ENCODE data around the gene ANKRD63.
A peak's percentile ranks its signal among the peaks of the same experiment; 100 is the strongest.

Gene ANKRD63

GRCh38 chr15:40295297-40295696 lies 12.4 kb upstream of the ANKRD63 start:
- DNase-seq, result no peak

- no peak for DNase-seq
These were observed 11.3 kb upstream of the ANKRD63 start for GRCh38 chr15:40293905-40294895.

DNA sequence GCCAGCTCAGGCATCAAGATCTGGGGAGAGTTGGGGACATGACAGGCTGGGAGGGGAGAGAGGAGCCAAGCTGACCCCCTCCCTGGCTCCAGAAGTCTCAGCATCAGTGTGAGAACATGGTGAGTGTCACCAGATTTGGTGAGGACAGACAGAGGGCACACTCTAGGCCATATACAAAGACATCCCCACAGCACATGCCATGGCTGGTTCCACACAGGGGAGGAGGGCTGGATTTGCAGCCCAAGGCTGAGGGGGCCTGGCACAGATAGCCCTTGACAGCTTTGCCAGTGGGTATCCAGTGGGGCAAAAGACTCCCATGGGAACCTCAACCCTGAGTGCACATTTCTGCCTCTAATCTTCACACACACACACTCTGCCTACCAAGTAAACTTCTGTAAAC lies 10.1 kb upstream of the ANKRD63 start:
- DNase-seq, result no peak

GRCh38 chr15:40292246-40292645 lies 9.4 kb upstream of the ANKRD63 start:
- no peak for DNase-seq

DNA sequence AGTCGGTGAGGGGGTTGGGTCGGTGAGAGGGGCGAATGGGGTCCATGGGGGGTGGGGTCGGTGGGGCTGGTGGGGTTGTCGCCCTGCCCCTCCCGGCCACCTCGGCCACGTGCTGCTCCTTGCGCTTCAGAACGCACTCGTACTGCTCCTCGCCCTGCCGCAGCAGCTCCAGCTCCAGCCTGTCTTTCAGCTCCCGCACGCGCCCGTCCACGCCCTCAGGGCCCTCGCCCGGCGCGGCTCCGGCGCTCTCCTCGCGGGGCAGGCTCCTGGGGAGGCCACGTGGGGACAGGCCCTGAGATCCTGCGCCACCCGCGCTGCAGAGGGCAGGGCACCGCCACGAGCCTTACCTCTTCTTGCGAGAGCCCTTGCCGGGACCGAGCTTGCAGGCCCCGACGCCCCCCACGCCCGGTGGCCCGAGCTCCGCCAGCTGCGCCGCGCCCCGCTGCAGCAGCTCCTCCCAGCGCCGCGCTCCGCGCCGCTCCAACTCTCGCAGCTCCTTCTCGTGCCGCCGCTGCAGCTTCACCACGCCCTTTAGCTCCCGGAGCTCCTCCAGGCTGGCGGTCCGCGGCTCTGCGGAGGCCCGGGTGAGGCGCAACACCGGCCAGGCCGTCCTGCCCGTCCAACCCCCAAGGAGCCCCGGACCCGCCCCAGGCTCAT lies 8.2 kb upstream of the ANKRD63 start:
- no peak for DNase-seq

- DNase-seq, result no peak
These were observed 7.7 kb upstream of the ANKRD63 start for GRCh38 chr15:40290545-40290917.

GRCh38 chr15:40289140-40289775 lies 6.4 kb upstream of the ANKRD63 start:
- no peak for DNase-seq

GRCh38 chr15:40287968-40288367 lies 5.1 kb upstream of the ANKRD63 start:
- no peak for DNase-seq

GRCh38 chr15:40287505-40287904 lies 4.6 kb upstream of the ANKRD63 start:
- DNase-seq, result no peak

DNA sequence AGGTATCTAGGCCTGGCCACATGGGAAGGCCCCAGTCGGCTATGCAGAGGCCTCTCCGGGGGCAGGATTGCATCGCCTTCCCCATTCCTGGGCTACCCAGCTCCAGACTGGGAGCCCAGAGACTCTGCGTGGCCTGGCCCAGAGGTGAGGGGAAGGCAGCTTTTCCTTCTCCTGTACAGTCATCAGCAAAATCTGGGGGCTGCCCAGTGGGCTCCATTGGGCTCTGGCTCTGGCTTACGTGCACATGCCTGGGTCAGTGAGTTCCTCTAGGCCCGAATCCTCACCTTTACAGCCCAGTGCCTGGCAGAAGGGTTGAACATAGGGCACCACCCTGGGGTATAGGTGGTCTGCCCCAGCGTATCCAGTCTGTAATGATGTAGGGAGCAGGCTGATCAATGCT lies 3.9 kb upstream of the ANKRD63 start:
- no peak for DNase-seq

DNA sequence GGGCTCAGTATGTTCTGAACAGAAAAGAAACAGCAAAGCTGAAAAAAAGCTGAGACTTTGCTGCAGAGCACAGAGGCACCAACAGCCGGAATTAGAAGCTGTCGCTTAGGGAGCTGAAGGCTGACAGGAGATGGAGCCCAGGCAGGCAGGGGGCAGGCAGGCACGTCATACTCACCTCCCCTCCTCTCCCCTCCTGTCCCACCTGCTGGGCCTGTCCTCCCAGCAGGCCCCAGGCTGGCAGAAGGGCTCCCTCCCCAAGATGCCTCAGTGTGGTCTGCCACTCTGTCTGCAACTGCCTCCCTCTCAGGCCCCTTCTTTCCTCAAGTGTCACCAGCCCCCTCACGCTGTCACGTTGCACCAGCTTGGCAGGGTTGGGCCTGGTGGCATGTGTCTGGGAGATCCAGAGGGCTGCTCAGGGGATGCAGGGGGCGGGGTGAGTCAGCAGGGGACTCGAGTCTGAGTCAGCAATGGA lies 3.2 kb upstream of the ANKRD63 start:
- DNase-seq, result no peak

DNA sequence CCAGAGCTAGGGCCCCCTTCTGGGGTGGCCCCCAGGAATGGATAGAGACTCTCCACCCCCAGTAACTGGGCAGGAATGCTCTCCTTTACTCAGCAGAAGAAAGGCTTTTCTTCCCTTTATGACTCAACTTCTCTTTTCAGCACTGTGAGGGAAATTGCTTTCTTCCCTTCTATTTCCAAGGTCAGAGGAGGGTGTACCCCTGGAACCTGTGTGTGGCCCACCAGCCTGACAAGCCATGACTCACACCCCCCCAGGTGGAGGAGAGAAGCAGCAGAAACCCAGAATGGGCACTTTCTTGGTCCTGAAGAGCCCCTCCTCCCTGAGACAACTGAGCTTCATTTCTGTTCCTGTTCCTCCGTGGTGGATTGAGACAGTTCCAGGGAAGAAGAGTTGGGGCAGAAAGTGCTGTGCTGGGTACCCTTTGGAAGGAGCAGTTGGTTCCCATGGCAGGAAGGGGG lies 2.7 kb upstream of the ANKRD63 start:
- DNase-seq, result no peak

DNA sequence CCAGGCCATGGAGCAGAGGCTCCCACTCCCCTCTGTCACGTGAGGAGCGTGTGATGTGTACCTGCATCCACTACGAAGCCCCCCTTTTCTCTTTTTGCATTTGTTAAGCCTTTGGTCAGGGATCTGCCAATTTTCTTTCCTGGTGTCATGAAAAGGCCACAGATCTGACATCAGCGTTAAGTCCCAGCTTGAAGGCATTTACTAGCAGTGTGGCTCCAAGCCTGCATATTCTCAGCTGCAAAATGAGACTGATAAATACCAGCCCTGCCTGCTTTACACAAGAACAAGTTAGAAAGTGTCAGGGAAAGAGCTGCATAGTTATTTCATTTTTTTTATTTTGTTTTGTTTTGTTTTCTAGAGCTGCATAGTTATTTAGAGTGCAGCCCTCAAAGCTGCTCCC lies 2.3 kb upstream of the ANKRD63 start:
- no peak for DNase-seq

- DNase-seq, result no peak
These were observed 894 bp upstream of the ANKRD63 start for GRCh38 chr15:40283615-40284300.

GRCh38 chr15:40282147-40282868 lies 556 bp downstream of the ANKRD63 start:
- DNase-seq, result peak; percentile 71 to 79

GRCh38 chr15:40281801-40282146 lies 1.1 kb downstream of the ANKRD63 start:
- DNase-seq, result no peak

DNA sequence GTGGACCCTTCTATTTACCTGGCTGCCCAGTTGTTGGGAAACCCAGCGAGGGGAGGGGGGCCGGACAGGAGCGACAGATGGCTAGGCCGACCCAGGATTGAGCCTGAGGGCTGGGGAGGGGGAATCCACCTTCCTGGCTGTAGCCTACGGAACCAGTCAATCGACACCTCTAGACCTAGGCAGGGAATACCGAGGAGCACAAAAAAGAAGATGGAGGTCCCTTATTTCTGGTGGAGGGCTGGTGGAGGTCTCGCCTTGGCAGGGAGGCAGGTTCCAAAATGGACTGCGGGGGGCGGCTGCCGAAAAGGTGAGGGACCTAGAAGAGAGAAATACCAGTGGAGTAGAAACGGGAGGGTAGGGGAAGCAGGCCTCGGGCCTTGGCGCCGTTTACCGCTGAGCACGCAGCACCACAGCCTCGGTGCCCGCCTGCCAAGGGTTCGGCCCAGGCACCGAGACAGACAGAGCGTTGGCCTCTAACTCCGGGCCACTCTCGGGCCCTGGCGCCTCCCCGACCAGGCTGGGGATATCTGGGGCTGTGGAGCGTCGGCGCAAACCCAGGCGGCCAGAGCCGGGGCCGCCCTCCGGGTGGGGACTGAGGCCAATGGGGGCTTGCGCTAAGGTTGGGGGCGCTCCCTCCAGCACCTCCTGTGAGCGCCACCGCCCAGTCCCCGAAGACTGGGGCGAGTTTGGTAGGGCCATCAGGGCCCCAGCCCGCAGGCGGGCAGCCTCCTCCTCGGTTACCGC lies 1.6 kb downstream of the ANKRD63 start:
- no peak for DNase-seq

GRCh38 chr15:40280260-40281056 lies 2.4 kb downstream of the ANKRD63 start:
- no peak for DNase-seq

DNA sequence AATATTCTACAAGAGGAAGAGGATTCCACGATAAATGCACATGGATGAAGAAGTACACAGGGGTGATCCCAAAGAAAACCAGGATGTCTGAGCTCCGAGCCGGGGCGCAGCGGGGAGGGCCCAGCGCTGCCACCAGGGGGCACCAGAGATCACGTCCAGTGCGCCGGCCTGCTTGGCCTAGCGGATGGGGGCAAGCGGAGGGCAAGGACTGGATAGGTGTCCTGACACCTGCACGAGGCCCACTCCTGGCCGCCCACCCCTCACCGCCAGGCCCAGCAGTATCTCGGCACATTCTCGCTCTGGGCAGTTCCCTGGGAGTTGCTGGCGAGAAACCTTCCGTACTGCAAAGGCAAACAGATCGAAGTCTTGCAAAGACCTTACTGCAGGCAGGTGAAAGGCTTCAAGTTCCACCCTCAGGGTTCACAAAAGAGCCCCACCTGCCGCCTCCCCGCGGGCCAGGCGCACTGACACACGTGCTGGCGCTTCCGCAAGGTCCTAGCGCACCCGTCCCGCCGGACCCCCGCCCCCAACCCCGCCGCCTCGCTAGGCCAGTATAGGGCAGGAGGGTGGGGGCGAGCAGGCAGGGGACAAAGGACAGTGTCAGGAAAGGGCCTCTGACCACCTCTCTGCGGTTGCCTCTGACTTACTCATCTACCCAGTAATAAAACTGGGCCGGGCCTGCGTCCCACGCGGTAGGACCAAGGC lies 3.3 kb downstream of the ANKRD63 start:
- DNase-seq, result peak; percentile 82 to 84

GRCh38 chr15:40278026-40278425 lies 4.8 kb downstream of the ANKRD63 start:
- DNase-seq, result no peak
